ENCODE measurements around the gene HEATR5B. TPM values are rescaled to one million over a fixed set of nuclear protein-coding genes. Genes with fewer than 3 reads are reported as not detected.

Gene HEATR5B
- polyA plus RNA-seq, 1 experiment, result 10.4 TPM

DNA sequence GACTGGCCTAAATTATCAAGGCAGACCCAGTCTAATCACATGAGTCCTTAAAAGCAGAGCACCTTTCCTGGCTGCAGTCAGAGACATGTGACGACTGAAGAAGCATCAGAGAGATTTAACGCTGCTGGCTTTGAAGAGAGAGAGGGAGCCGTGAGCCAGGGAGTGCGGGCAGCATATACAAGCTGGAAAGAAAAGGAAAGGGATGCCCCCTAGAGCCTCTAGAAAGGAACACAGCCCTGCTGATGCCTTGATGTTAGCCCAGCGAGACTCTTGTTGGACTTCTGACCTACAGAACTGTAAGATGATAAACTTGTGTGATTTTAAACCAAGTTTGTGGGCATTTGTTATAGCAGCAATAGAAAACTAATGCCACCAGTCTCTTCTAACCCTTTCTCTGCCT lies 58.1 kb downstream of the HEATR5B start:
- Histone ChIP-seq H3K4me3 (ENCODE audit: low read depth, low read length) (no peak overlapping the region), H3K27me3 (ENCODE audit: control insufficient read depth, insufficient read depth, low read length) (no peaks in the 10 kb centered on the region), H3K36me3 (ENCODE audit: control insufficient read depth, insufficient read depth, low read length) (peaks cover 4% of the 10 kb centered on the region)
- DNase-seq (ENCODE audit: low read depth), result no peak
- TF ChIP-seq, protein P1, sequence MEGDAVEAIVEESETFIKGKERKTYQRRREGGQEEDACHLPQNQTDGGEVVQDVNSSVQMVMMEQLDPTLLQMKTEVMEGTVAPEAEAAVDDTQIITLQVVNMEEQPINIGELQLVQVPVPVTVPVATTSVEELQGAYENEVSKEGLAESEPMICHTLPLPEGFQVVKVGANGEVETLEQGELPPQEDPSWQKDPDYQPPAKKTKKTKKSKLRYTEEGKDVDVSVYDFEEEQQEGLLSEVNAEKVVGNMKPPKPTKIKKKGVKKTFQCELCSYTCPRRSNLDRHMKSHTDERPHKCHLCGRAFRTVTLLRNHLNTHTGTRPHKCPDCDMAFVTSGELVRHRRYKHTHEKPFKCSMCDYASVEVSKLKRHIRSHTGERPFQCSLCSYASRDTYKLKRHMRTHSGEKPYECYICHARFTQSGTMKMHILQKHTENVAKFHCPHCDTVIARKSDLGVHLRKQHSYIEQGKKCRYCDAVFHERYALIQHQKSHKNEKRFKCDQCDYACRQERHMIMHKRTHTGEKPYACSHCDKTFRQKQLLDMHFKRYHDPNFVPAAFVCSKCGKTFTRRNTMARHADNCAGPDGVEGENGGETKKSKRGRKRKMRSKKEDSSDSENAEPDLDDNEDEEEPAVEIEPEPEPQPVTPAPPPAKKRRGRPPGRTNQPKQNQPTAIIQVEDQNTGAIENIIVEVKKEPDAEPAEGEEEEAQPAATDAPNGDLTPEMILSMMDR (IDR thresholded peaks at IDR 0.05; ENCODE audit: insufficient read depth, low read depth, low read length), result no peak
- CTCF ChIA-PET, result no interaction called here
- POLR2A ChIA-PET, result no interaction called here

DNA sequence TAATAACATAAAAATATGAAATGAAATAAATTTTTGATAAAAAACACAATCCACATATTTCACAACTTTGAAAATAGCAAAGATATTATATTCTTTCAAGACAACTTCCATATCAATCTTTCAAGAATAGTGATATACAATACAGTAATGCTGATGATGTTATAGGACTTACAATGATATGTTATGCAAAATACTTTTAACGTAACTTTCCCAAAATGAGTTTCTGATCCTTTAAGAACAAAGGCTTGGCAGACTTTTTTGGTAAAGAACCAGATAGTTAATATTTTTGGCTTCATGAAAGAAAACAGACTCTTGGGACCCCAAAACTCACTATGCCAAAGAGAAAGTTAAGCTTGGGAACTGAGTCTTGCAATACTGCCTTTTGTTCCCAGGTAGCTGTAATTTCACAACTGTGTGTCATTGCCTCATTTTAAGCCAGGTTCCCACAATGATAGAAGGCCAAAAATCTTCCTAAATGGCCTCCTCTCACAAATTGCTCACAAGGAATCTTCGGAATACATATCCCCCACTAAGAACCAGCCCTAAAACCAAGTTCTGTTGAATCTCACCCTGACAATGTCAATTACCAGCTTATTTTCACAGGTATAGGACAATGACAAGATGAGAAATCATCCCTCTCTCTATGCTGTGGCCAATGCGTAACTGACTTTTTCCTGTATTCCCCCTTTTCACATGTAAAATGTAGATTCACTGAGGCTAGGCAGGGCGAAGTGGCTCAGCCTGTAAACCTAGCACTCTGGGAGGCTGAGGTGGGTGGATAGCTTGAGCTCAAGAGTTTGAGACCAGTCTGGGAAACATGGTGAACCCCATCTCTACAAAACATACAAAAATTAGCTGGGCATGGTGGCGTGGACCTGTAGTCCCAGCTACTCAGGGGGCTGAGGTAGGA lies 63.0 kb downstream of the HEATR5B start:
- CTCF ChIA-PET, result interaction anchor here (0.6 to 1.1 kb wide), 2 partner anchors 14 to 669 kb away, joined by 3 to 5 read pairs; no protein-coding TSS in a partner anchor

DNA sequence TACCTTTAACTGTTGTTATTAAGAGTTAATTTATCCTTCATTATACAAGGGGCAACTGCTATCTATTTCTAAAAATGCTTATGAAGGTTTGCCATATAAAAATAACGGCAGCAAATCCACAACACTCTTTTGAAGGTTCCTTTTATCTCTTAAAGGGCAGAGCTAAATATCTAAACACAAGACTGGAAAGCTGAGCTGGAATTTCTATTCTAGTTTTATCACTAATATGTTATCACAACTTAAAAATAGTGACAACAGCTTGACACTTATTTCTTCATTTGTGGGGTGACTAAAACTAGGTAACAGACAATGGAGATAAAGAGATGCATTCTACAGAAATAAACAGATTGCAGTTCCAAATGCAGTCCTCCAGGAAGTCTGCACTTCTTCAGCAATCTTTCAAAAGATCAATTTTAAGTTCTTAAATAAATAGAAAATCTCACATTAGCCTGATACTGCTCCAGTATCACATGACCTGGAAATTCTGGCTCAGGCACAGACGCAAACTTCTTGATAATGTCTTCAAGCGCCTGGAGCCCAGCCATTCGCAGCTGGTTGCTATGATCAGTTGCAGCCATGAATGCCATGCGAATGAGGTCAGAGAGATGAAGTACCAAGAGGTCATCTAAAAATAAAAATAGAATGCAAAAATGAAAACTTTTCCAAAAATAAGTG lies 63.8 kb downstream of the HEATR5B start:
- ChIA-PET POLR2A (no interaction called here), CTCF (interaction anchor here (0.6 to 1.1 kb wide), 3 partner anchors 9 to 668 kb away, joined by 3 to 5 read pairs (median 3); no protein-coding TSS in a partner anchor)
- TF ChIP-seq, protein P1 (IDR thresholded peaks at IDR 0.05; ENCODE audit: insufficient read depth, low read depth, low read length), result no peak
- H3K27me3 ChIP-seq (ENCODE audit: control insufficient read depth, insufficient read depth, low read length), result no peaks in the 10 kb centered on the region
- H3K36me3 ChIP-seq (ENCODE audit: control insufficient read depth, insufficient read depth, low read length), result peaks cover 3% of the 10 kb centered on the region
- no peak overlapping the region for H3K4me3 ChIP-seq (ENCODE audit: low read depth, low read length)
- peak; percentile 43 for DNase-seq (ENCODE audit: low read depth)

More for the DNA sequence above, 63.0 kb downstream of the HEATR5B start:
- POLR2A ChIA-PET, result no interaction called here
- Histone ChIP-seq H3K4me3 (ENCODE audit: low read depth, low read length) (no peak overlapping the region), H3K27me3 (ENCODE audit: control insufficient read depth, insufficient read depth, low read length) (no peaks in the 10 kb centered on the region), H3K36me3 (ENCODE audit: control insufficient read depth, insufficient read depth, low read length) (peaks cover 4% of the 10 kb centered on the region)
- TF ChIP-seq, protein P1 (IDR thresholded peaks at IDR 0.05; ENCODE audit: insufficient read depth, low read depth, low read length), result no peak
- no peak for DNase-seq (ENCODE audit: low read depth)

DNA sequence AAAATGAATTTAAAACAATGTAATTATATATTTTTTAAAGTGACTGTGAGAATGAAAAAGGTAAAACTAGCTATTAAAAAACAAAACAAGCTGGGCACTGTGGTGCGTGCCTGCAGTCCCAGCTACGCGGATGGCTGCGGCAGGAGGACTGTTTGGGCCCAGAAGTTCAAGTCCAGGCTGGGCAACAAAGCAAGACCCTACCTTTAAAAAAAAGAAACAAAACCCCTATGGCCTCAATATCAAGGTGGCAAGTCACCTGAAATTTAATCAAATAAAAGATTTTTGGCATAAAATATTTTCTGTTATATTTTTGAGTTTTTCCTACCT lies 70.9 kb downstream of the HEATR5B start:
- H3K36me3 ChIP-seq (ENCODE audit: control insufficient read depth, insufficient read depth, low read length), result no peaks in the 10 kb centered on the region
- DNase-seq (ENCODE audit: low read depth), result no peak
- H3K4me3 ChIP-seq (ENCODE audit: low read depth, low read length), result no peak overlapping the region
- ChIA-PET POLR2A (no interaction called here), CTCF (no interaction called here)
- H3K27me3 ChIP-seq (ENCODE audit: control insufficient read depth, insufficient read depth, low read length), result no peaks in the 10 kb centered on the region
- TF ChIP-seq, protein P1 (IDR thresholded peaks at IDR 0.05; ENCODE audit: insufficient read depth, low read depth, low read length), result no peak

DNA sequence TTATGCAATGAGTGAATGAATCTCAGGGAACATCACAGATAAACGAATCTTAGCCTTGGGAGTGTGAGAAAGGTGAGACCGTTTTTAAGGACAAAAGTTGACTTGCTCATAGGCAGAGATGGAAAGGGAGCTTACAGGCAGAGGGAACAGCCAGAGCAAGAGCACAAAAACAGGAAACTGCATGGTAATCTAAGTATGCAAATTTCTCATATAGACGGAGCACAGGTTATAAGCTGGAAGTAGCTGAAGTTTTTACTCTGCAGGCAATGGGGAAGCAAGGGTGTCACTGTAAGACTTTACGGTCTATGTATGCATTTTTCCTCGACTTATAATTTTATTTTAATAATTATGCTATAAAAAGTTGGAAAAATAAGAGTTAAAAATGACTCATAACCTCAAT lies 73.0 kb downstream of the HEATR5B start:
- DNase-seq (ENCODE audit: low read depth), result no peak
- Histone ChIP-seq H3K36me3 (ENCODE audit: control insufficient read depth, insufficient read depth, low read length) (no peaks in the 10 kb centered on the region), H3K27me3 (ENCODE audit: control insufficient read depth, insufficient read depth, low read length) (no peaks in the 10 kb centered on the region), H3K4me3 (ENCODE audit: low read depth, low read length) (no peak overlapping the region)
- CTCF ChIA-PET, result no interaction called here
- POLR2A ChIA-PET, result no interaction called here
- TF ChIP-seq, protein P1 (IDR thresholded peaks at IDR 0.05; ENCODE audit: insufficient read depth, low read depth, low read length), result no peak
